ENCODE data around the gene RASGRP1.

RASGRP1 gene

GRCh38 chr15:38553071-38553470, 11.5 kb downstream of the RASGRP1 start:
- H3K4me3 Mint-ChIP-seq, result peak overlapping the region in 1 of 3 experiments; percentile 8
- peaks cover 51% of the 10 kb centered on the region for H3K4me1 Mint-ChIP-seq
- H3K27ac Mint-ChIP-seq, result peak overlapping the region; percentile 20 to 77 (median 38)
- no peaks in the 10 kb centered on the region for H3K27me3 Mint-ChIP-seq (ENCODE audit: low read depth)
- TF ChIP-seq CTCF (IDR thresholded peaks at IDR 0.05; ENCODE audit: unreplicated experiment in 3 of 3), result no peak
- H3K36me3 Mint-ChIP-seq (ENCODE audit: low read depth), result no peaks in the 10 kb centered on the region
- no peaks in the 10 kb centered on the region for H3K9me3 Mint-ChIP-seq

DNA sequence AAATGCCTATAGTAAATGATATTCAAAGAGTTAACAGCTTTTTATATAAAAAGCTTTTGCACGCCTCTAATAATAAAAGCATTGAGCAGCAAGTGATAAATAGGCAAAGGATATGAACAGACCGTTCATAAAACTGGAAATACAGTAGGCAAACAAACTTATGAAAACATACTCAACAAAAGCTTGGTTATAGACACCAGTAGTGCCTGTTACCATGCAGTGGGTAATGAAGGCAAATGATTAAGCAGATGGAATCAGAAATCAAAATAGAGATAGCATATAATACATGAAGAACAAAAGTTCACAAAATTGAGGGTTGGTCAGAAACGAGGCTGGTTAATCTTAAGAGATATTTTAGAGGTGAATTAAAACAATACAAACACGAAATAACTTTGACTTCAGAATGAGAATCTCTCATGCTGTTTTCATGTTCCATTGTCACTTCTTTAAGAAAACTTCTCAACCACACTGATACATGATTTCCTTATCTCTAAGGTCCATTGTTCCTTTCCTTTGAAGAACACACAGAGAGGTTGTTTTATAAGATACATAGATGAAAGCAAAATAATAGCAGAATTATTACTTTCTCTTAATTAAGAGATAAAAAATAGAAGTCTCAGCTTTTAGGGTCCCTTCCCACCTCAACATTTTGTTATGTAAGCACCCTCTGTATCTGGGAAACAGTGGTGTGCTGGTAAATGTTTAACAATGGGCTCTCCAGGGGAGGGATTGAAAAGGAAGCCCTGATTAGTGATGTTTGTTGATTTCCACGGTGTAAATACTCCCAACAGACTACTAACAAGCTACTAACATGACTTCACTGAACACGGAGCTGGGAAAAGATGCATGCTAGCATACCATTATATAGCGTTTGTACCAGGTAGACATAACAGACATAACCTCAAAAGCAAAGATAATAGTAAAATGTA, 12.6 kb downstream of the RASGRP1 start:
- Mint-ChIP-seq H3K27ac (peak overlapping the region; percentile 1 to 66 (median 10)), H3K4me1 (peaks cover 40% of the 10 kb centered on the region), H3K4me3 (no peak overlapping the region), H3K27me3 (ENCODE audit: low read depth) (no peaks in the 10 kb centered on the region), H3K9me3 (no peaks in the 10 kb centered on the region), H3K36me3 (ENCODE audit: low read depth) (no peaks in the 10 kb centered on the region)
- no peak for TF ChIP-seq CTCF (IDR thresholded peaks at IDR 0.05; ENCODE audit: unreplicated experiment in 3 of 3)

DNA sequence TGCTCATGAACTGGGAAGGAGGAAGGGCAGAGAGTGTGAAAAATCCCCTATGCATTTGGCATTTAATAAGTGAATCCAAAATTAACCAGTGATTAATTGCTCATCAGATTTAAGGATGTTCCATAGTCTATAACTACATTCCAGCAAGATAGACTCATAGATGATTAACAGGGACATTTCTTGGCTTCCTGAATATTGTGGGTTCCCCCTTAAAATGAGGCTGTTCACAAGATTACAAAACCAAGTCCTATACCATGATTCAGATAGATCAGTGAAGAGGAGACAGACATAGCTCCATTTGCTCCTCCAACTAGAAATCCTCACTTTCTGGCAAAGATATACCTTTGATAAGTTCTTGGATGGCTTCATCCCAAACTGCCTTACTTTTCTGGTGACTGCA, 15.4 kb downstream of the RASGRP1 start:
- no peaks in the 10 kb centered on the region for H3K27me3 Mint-ChIP-seq (ENCODE audit: low read depth)
- no peak overlapping the region for H3K4me3 Mint-ChIP-seq
- H3K9me3 Mint-ChIP-seq, result no peaks in the 10 kb centered on the region
- H3K4me1 Mint-ChIP-seq, result peaks cover 25% of the 10 kb centered on the region
- no peak overlapping the region for H3K27ac Mint-ChIP-seq
- no peak for TF ChIP-seq CTCF (IDR thresholded peaks at IDR 0.05; ENCODE audit: unreplicated experiment in 3 of 3)
- no peaks in the 10 kb centered on the region for H3K36me3 Mint-ChIP-seq (ENCODE audit: low read depth)

DNA sequence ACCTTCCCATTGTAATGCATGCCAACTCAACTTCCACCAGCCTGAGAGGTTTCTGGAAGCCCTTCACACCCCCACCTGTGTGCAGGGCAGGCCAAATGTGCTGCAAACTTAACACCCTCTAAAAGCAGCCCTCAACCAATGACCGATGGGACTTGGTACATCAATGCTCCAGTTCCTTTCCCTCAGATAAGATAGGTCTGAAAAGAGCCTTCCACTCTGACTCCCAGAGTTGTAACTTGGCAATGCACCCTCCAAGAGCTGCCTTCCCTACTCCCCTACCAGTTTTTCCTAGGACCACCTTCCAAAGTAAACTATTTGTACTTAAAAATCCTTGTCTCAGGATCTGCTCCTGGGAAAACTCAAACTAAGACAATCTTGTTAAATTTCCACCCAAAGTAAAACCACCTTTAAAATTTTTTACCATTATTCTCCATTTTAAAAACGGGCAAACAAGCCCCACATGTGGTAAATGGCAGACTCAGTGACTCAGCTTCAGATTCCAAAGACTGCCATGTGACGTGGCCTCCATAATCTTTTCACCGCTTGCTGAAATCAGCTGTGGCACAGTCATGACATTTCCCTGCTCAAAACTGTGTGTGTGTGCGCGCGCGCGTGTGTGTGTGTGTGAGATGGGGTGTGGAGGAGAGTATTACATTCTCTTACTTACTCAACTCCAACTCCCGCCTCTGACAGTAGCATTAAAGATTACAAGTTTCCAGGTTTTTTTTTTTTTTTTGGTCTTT, 17.2 kb downstream of the RASGRP1 start:
- no peaks in the 10 kb centered on the region for H3K36me3 Mint-ChIP-seq (ENCODE audit: low read depth)
- TF ChIP-seq CTCF (IDR thresholded peaks at IDR 0.05; ENCODE audit: unreplicated experiment in 3 of 3), result no peak
- no peaks in the 10 kb centered on the region for H3K27me3 Mint-ChIP-seq (ENCODE audit: low read depth)
- H3K9me3 Mint-ChIP-seq, result no peaks in the 10 kb centered on the region
- H3K4me1 Mint-ChIP-seq, result peaks cover 10% of the 10 kb centered on the region
- no peak overlapping the region for H3K4me3 Mint-ChIP-seq
- no peak overlapping the region for H3K27ac Mint-ChIP-seq

DNA sequence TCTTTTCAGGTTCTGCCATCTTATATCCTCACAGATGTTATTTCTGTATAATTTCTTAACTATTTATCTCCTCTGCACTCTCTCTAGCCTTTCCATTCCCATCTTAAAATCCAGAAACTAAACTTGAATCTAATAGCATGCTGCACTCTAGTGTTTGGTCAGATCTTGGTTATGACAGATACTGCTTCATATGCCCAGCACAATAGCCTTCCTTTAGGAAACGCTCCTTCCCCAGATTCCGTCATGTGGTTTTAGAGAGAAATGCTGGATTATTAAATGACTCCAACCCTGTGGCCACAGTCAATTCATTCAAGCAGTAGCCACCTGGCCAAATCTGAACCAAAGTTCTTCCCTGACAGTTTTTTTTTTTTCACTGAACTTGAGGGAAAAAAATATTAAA, 19.4 kb downstream of the RASGRP1 start:
- no peaks in the 10 kb centered on the region for H3K4me1 Mint-ChIP-seq
- peaks cover 3% of the 10 kb centered on the region for H3K27me3 Mint-ChIP-seq (ENCODE audit: low read depth)
- no peak overlapping the region for H3K4me3 Mint-ChIP-seq
- H3K27ac Mint-ChIP-seq, result no peak overlapping the region
- H3K9me3 Mint-ChIP-seq, result no peaks in the 10 kb centered on the region
- TF ChIP-seq CTCF (IDR thresholded peaks at IDR 0.05; ENCODE audit: unreplicated experiment in 3 of 3), result no peak
- no peaks in the 10 kb centered on the region for H3K36me3 Mint-ChIP-seq (ENCODE audit: low read depth)
